ENCODE measurements around the gene IRF8.

DNA sequence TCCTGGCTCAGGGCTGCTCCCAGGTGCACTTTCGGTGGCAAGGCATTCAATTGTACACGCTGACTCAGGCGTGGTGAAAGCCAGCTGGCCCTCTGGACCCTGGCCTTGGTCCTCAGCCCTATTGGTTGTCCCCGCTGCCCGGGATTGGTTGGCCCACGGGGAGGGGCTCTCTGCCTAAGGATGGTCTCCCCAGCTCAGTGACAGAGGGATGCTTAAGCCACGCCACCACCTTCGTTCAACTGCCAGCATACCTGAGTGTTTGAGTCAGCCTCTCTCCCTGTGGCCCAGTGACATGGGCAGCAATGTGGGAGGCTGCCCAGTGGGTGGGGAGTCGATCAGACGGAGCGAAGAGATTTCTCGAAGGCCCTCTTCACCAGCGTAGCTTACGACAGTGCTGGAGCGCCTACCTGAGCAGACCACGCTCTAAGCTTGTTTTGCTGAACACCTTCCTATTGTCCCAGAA is 30.3 kb downstream of the IRF8 start:
- TF ChIP-seq, protein P1, sequence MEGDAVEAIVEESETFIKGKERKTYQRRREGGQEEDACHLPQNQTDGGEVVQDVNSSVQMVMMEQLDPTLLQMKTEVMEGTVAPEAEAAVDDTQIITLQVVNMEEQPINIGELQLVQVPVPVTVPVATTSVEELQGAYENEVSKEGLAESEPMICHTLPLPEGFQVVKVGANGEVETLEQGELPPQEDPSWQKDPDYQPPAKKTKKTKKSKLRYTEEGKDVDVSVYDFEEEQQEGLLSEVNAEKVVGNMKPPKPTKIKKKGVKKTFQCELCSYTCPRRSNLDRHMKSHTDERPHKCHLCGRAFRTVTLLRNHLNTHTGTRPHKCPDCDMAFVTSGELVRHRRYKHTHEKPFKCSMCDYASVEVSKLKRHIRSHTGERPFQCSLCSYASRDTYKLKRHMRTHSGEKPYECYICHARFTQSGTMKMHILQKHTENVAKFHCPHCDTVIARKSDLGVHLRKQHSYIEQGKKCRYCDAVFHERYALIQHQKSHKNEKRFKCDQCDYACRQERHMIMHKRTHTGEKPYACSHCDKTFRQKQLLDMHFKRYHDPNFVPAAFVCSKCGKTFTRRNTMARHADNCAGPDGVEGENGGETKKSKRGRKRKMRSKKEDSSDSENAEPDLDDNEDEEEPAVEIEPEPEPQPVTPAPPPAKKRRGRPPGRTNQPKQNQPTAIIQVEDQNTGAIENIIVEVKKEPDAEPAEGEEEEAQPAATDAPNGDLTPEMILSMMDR (IDR thresholded peaks at IDR 0.05) = no peak
- no peak for TF ChIP-seq POLR2A (IDR thresholded peaks at IDR 0.05)
